Stomach smooth muscle (tissue), 2 donors: ENCODE measurements around the gene GAN.

Experiments used
- H3K27ac ChIP-seq: one replicate; pipeline ENCODE4 v1.7.0; 2013; ENCODE audit warnings: mild to moderate bottlenecking, low read length, inconsistent platforms
- H3K27me3 ChIP-seq, 2 donors: one replicate each; pipeline ENCODE4 v1.7.0; 2013; ENCODE audit warnings: low read length in 2 of 2; ENCODE audit not compliant: insufficient read depth in 2 of 2, control insufficient read depth in 1 of 2
- H3K36me3 ChIP-seq, 2 donors: one replicate each; pipeline ENCODE4 v1.7.0; 2013; ENCODE audit warnings: low read length in 2 of 2; ENCODE audit not compliant: control insufficient read depth in 2 of 2, insufficient read depth in 2 of 2
- H3K4me1 ChIP-seq: one replicate; pipeline ENCODE4 v1.7.0; 2013; ENCODE audit warnings: low read length; ENCODE audit not compliant: control insufficient read depth, insufficient read depth
- H3K4me3 ChIP-seq, 2 donors: one replicate each; pipeline ENCODE4 v1.7.0; 2013; ENCODE audit warnings: low read length in 2 of 2
- H3K9ac ChIP-seq, 2 donors: one replicate each; pipeline ENCODE4 v1.7.0; 2013; ENCODE audit warnings: low read length in 2 of 2, mild to moderate bottlenecking in 1 of 2
- H3K9me3 ChIP-seq, 2 donors: one replicate each; pipeline ENCODE4 v1.7.0; 2013; ENCODE audit warnings: low read length in 2 of 2; ENCODE audit not compliant: control insufficient read depth in 2 of 2
- donor health status: healthy.
- donor health status: Pancreatic carcinoma.

The GAN gene

DNA sequence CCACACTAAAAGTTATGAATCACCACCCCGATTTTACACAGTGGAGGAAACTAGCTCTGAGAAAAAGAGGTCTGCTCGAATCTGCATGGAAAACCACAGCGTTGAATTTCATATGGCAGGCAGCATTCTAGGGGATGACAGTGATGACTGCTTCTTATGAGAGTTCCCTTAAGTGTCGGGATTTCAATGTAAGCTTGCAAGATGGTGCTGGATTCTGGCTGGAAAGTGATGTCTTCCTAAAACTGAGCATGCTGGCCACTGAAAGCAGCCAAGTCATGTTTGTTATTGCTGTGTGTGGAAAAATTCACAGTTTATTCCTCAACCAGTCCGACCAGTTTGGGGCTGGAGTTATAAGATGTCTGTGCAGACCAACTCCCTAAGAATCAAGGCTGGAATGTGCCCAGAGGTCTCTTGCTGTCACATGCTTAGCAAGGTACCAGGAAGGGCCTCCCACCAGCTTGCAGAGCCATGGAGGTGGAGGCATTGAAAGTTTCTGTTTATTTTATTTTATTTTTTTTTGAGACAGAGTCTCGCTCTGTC, 37.2 kb upstream of the GAN start:
- H3K9ac ChIP-seq = no peak overlapping the region
- no peaks in the 10 kb centered on the region for H3K9me3 ChIP-seq
- no peak overlapping the region for H3K27ac ChIP-seq
- no peak overlapping the region for H3K4me3 ChIP-seq
- H3K27me3 ChIP-seq = no peaks in the 10 kb centered on the region
- H3K4me1 ChIP-seq = peaks cover 14% of the 10 kb centered on the region
- no peaks in the 10 kb centered on the region for H3K36me3 ChIP-seq

DNA sequence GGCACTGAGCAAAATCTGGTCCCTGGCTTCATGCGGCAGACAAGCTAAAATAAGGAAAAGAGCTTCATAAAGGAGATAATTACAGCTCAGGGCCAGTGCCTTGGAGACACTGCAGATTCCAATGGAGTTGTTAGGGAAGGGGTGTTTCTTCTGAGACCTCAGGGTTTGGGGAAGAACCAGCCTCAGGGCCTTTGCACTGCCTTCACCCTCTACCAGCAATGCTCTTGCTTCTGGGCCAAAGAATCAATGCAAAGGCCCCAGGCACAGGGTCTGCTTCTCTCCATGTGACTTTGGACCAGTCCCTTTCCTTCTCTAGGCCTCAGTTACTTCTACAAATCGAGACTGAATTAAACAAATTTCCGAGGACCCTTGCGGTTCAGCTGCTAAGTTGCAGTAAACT, 36.2 kb upstream of the GAN start:
- Histone ChIP-seq H3K36me3 (no peaks in the 10 kb centered on the region), H3K4me1 (peaks cover 6% of the 10 kb centered on the region), H3K4me3 (no peak overlapping the region), H3K27ac (no peak overlapping the region), H3K9me3 (no peaks in the 10 kb centered on the region), H3K27me3 (no peaks in the 10 kb centered on the region), H3K9ac (no peak overlapping the region)

DNA sequence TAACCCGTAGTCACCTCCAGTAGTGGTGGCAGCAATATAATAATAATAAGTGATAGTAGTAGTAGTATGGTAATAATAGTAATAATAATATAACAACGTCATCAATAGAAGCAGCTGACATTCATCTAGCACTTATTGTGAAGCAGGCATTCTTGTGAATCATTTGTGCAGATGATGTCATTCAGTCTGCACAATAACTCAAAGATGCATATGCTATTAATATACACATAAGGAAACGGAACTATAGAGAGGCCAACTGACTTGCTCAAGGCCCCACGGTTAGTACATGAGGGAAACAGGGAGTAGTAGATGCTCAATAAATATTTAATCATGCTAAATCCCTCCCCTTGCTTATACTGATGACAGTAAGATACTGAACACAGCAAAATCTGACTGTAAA, 35.4 kb upstream of the GAN start:
- Histone ChIP-seq H3K4me1 (no peaks in the 10 kb centered on the region), H3K4me3 (no peak overlapping the region), H3K9ac (no peak overlapping the region), H3K27ac (no peak overlapping the region), H3K36me3 (no peaks in the 10 kb centered on the region), H3K9me3 (no peaks in the 10 kb centered on the region), H3K27me3 (no peaks in the 10 kb centered on the region)

DNA sequence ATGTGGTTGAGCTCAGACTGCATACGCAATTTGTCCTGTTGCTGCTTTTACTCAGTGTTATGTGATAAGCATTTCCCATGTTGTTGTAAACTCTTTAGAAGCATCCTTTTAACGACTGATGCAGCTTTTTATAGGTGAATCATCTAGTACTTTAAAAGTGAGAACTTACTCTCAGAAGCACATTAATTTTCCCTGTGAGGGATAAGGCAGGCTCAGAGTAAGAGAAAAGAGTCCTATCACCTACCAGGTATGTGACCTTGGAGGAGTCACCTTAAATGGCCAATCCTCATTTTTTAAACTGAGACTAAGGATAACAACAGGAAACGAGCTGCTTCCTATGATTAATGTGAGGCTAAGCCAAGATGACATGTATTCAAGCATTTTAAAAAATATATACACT, 34.4 kb upstream of the GAN start:
- Histone ChIP-seq H3K9me3 (no peaks in the 10 kb centered on the region), H3K4me1 (no peaks in the 10 kb centered on the region), H3K27me3 (no peaks in the 10 kb centered on the region), H3K9ac (no peak overlapping the region), H3K4me3 (no peak overlapping the region), H3K27ac (no peak overlapping the region), H3K36me3 (no peaks in the 10 kb centered on the region)

DNA sequence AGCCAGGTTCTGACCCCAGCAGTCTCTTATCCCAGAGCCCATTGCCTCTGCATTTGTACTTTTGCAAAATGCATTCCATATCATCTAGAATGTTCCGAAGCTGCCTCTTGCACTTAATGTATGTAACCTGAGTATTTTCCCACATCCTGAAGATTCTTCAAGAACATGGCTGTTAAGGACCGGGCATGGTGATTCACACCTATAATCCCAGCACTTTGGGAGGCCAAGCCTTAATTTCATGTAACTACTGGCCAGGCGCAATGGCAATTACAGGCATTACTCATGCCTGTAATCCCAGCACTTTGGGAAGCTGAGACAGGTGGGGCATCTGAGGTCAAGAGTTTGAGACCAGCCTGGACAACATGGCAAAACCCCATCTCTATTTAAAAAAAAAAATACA, 31.7 kb upstream of the GAN start:
- Histone ChIP-seq H3K27ac (no peak overlapping the region), H3K4me1 (no peaks in the 10 kb centered on the region), H3K36me3 (no peaks in the 10 kb centered on the region), H3K9ac (no peak overlapping the region), H3K27me3 (no peaks in the 10 kb centered on the region), H3K4me3 (no peak overlapping the region), H3K9me3 (no peaks in the 10 kb centered on the region)

DNA sequence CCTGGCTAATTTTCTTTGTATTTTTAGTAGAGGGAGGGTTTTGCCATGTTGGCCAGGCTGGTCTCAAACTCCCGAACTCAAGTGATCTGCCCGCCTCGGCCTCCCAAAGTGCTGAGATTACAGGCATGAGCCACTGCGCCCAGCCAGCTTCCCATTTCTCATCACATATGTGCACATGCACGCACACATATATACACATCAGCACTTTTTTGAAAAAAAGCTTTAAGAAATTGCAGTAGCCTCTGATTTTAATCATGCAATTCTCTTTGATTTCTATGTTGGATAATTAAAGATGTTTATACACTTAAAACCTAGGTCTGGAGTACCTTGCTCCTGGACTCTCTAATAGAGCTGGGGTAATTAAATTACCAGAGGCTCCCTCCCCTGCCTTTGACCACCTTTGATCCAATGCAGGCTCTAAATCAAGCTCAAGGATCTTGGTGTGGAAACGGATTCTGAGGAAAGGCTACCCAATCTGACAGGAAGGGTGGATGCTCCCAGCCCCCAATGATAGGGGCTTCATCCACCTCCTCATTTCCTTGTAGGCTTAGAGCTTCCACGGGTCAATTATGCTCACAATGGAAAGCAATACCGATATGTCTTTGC, 29.7 kb upstream of the GAN start:
- no peaks in the 10 kb centered on the region for H3K9me3 ChIP-seq
- H3K4me1 ChIP-seq = no peaks in the 10 kb centered on the region
- H3K27ac ChIP-seq = no peak overlapping the region
- no peak overlapping the region for H3K4me3 ChIP-seq
- H3K36me3 ChIP-seq = no peaks in the 10 kb centered on the region
- H3K9ac ChIP-seq = no peak overlapping the region
- no peaks in the 10 kb centered on the region for H3K27me3 ChIP-seq

DNA sequence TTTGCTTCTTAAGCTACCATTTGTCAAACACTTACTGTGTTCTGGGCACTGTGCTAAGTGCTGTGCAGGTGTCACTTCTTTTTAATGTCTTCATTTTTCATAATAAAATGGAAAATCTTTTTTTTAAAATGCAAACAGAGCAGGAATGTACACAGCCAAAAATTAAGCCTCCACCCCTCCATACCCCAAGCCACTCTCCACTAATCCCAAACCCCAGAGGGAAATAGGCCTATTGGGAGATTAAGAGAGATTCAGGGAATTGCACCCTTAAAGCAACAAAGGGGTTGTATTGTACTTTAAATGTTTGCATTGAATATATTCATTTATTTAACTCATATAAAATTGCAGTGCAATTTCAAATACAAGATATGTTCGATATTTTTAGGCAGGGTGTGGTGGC, 28.6 kb upstream of the GAN start:
- H3K27me3 ChIP-seq = no peaks in the 10 kb centered on the region
- H3K9me3 ChIP-seq = no peaks in the 10 kb centered on the region
- H3K9ac ChIP-seq = no peak overlapping the region
- H3K4me3 ChIP-seq = no peak overlapping the region
- no peak overlapping the region for H3K27ac ChIP-seq
- H3K36me3 ChIP-seq = no peaks in the 10 kb centered on the region
- H3K4me1 ChIP-seq = no peaks in the 10 kb centered on the region

DNA sequence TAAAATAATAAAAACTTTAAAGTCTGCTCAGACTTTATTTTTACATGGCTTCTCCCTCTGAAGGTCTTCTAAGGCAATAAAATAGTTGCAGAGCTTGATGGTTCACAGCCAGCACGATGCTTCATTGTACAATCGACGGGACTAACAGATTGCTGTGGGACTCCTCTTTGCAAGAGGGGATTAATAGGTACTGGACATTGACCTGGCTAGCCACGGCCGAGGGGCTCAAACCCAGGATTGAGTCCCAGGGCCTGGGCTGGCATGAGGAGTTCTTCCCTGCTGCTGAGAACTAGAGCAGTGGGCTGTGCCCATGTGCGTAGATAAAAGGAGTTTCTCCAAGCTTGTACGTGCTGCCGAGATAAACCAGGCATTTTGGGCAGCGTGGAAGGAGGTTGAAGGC, 23.6 kb upstream of the GAN start:
- no peaks in the 10 kb centered on the region for H3K9me3 ChIP-seq
- H3K27ac ChIP-seq = no peak overlapping the region
- no peaks in the 10 kb centered on the region for H3K4me1 ChIP-seq
- no peaks in the 10 kb centered on the region for H3K27me3 ChIP-seq
- H3K36me3 ChIP-seq = no peaks in the 10 kb centered on the region
- no peak overlapping the region for H3K9ac ChIP-seq
- H3K4me3 ChIP-seq = no peak overlapping the region

DNA sequence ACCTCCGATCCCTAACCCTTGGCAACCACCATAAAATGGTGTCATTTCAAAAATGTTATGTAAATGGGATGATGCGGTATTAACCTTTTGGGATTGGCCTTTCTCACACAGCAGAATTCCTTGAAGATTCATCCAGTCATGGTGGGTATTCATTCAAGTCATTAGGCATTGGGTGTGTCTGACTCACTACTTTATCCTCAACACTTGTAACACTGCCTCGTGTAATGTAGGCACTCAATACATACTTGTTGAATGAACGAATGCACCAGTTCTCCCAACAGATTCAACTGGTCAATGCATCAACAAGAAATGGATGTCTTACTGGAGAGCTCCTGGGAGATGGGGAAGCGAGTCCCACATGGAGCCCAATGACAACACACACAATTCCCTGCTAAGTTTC, 21.8 kb upstream of the GAN start:
- Histone ChIP-seq H3K4me1 (no peaks in the 10 kb centered on the region), H3K27ac (no peak overlapping the region), H3K27me3 (no peaks in the 10 kb centered on the region), H3K36me3 (no peaks in the 10 kb centered on the region), H3K9ac (no peak overlapping the region), H3K9me3 (no peaks in the 10 kb centered on the region), H3K4me3 (no peak overlapping the region)

DNA sequence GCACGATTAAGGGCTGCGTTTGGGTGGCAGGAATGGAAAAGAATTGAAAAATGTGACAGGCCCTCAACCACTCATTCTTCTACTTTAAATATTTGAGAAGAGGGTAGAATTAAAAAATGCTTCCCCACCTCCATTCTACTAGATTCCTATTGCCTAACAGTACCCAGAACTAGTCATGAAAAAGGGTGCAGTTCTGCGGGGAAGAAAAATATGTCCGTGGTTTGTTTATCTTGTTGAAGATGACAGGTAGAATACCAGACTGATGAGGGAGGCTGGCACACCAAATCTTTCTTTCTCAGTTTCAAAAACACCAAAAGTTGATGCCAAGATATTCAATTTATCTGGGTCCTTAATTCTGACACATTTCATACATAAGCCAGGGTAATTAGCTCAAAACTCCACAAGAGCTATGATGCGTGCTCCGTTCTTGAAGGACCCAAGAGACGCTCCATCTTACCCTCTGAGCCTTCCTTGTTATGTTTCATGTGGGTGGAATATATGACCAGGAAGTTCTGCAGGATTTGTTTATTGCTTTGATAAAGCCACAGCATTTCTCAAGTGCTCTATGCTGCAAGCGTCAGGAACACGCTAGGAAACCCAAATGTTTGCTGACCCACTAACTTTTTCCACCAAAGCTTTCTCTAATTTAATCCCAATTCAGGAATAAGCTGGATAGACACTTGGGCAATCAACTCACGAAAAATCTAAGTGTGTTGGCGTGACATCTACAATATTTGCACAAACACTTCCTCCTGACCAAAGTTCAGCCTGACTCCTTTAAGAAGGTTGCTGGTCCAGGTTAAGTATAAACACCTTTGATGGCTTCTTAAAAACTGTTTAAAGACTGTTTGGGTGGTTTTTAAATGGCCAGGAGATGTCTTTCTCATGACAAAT, 20.6 kb upstream of the GAN start:
- Histone ChIP-seq H3K36me3 (no peaks in the 10 kb centered on the region), H3K27me3 (no peaks in the 10 kb centered on the region), H3K4me3 (no peak overlapping the region), H3K9me3 (no peaks in the 10 kb centered on the region), H3K27ac (no peak overlapping the region), H3K4me1 (no peaks in the 10 kb centered on the region), H3K9ac (no peak overlapping the region)

DNA sequence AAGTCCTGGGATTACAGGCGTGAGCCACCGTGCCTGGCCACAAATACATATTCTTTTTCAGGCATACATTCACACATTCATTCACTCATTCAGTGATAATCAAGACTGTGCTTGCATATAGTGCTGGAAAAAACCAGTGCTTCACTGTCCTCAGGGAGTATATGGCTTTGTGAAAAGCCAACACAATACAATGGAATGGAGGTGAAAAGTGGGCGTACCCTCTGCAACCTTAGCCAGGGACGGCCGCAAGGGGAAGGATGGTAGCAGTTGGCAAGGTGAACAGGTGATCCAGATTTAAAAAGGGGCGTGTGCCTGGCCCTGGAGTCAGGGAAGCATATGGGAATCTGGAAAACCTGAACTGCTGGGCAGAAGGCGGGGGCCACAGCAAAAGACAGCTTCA, 18.1 kb upstream of the GAN start:
- Histone ChIP-seq H3K4me3 (no peak overlapping the region), H3K4me1 (no peaks in the 10 kb centered on the region), H3K27me3 (no peaks in the 10 kb centered on the region), H3K9me3 (no peaks in the 10 kb centered on the region), H3K36me3 (no peaks in the 10 kb centered on the region), H3K9ac (no peak overlapping the region), H3K27ac (no peak overlapping the region)
